ENCODE data around the gene MRTFA. TPM values are rescaled to one million over a fixed set of nuclear protein-coding genes. Genes with fewer than 3 reads are reported as not detected.

Gene MRTFA
- total RNA-seq, 4 donors from 2014 or later: 24.5 to 56.3 (median 40.9) TPM

GRCh38 chr22:40400159-40400558 lies 236.4 kb downstream of the MRTFA start:
- 66 to 87% methylated on average over 15 of the region's 15 CpGs for WGBS, 2 donors
- Histone ChIP-seq H3K4me1 (peaks cover 3 to 67% (median 15%) of the 10 kb centered on the region in 3 donors), H3K36me3 (peaks cover 1 to 58% (median 14%) of the 10 kb centered on the region in 3 donors), H3K27me3 (no peaks in the 10 kb centered on the region), H3K9me3 (no peaks in the 10 kb centered on the region), H3K4me3 (no peak overlapping the region), H3K27ac (peak overlapping the region in 2 of 4 donors; percentile 47 to 60)
- TF ChIP-seq CTCF (IDR thresholded peaks at IDR 0.05): no peak
- no peak for TF ChIP-seq POLR2A (IDR thresholded peaks at IDR 0.05)
- intact Hi-C loops (cut with DNase I): no loop called here
- no peak for DNase-seq

- Histone ChIP-seq H3K4me1 (peaks cover 3 to 71% (median 15%) of the 10 kb centered on the region in 3 donors), H3K4me3 (no peak overlapping the region), H3K27me3 (no peaks in the 10 kb centered on the region), H3K36me3 (peaks cover 0 to 52% (median 9%) of the 10 kb centered on the region in 3 donors), H3K9me3 (no peaks in the 10 kb centered on the region), H3K27ac (peak overlapping the region in 2 of 4 donors; percentile 47 to 60)
- intact Hi-C loops (cut with DNase I): no loop called here
- no peak for DNase-seq
- TF ChIP-seq POLR2A (IDR thresholded peaks at IDR 0.05) (no peak), CTCF (IDR thresholded peaks at IDR 0.05) (no peak)
- whole genome bisulfite sequencing, 2 donors: 80% methylated on average over 1 to 2 of the region's 2 CpGs
These were observed 236.9 kb downstream of the MRTFA start for GRCh38 chr22:40399621-40400020.

- TF ChIP-seq POLR2A (IDR thresholded peaks at IDR 0.05): no peak
- no peak for TF ChIP-seq CTCF (IDR thresholded peaks at IDR 0.05)
- Histone ChIP-seq H3K27me3 (no peaks in the 10 kb centered on the region), H3K36me3 (peaks cover 0 to 30% (median 8%) of the 10 kb centered on the region in 3 donors), H3K4me1 (peaks cover 7 to 68% (median 15%) of the 10 kb centered on the region in 3 donors), H3K4me3 (no peak overlapping the region), H3K27ac (peak overlapping the region; percentile 66 to 91 (median 81)), H3K9me3 (no peaks in the 10 kb centered on the region)
- no peak for DNase-seq
- intact Hi-C loops (cut with DNase I): no loop called here
- 50% methylated on average over 1 of the region's 1 CpG for WGBS, 2 donors
These were observed 239.1 kb downstream of the MRTFA start for GRCh38 chr22:40397396-40397795.

- H3K27me3 ChIP-seq: no peaks in the 10 kb centered on the region
- H3K9me3 ChIP-seq: no peaks in the 10 kb centered on the region
- no peak for DNase-seq
- peaks cover 7 to 66% (median 15%) of the 10 kb centered on the region in 3 donors for H3K4me1 ChIP-seq
- TF ChIP-seq POLR2A (IDR thresholded peaks at IDR 0.05) (peak in 1 of 4 donors; percentile 21), CTCF (IDR thresholded peaks at IDR 0.05) (peak in 1 of 6 experiments; percentile 7)
- peak overlapping the region; percentile 66 to 91 (median 81) for H3K27ac ChIP-seq
- no peak overlapping the region for H3K4me3 ChIP-seq
- intact Hi-C loops (cut with DNase I): no loop called here
- H3K36me3 ChIP-seq: peaks cover 0 to 25% (median 5%) of the 10 kb centered on the region in 3 donors
- 15 to 38% methylated on average over 3 to 4 of the region's 4 CpGs for WGBS, 2 donors
These were observed 239.6 kb downstream of the MRTFA start for GRCh38 chr22:40396882-40397281.

GRCh38 chr22:40395607-40396006 lies 240.9 kb downstream of the MRTFA start:
- no peak for TF ChIP-seq POLR2A (IDR thresholded peaks at IDR 0.05)
- no peak for TF ChIP-seq CTCF (IDR thresholded peaks at IDR 0.05)
- Histone ChIP-seq H3K4me1 (peaks cover 6 to 66% (median 15%) of the 10 kb centered on the region in 3 donors), H3K27me3 (no peaks in the 10 kb centered on the region), H3K36me3 (peaks cover 0 to 12% (median 0%) of the 10 kb centered on the region in 3 donors), H3K9me3 (no peaks in the 10 kb centered on the region), H3K4me3 (no peak overlapping the region), H3K27ac (peak overlapping the region in 2 of 4 donors; percentile 85 to 91)
- WGBS, 2 donors: 92 to 95% methylated on average over 7 of the region's 7 CpGs
- no peak for DNase-seq
- intact Hi-C loops (cut with DNase I): no loop called here

Measured in esophagus squamous epithelium (tissue), 5 donors.